ENCODE measurements around the gene SPAG16.
A peak's percentile ranks its signal among the peaks of the same experiment; 100 is the strongest.

SPAG16 gene

DNA sequence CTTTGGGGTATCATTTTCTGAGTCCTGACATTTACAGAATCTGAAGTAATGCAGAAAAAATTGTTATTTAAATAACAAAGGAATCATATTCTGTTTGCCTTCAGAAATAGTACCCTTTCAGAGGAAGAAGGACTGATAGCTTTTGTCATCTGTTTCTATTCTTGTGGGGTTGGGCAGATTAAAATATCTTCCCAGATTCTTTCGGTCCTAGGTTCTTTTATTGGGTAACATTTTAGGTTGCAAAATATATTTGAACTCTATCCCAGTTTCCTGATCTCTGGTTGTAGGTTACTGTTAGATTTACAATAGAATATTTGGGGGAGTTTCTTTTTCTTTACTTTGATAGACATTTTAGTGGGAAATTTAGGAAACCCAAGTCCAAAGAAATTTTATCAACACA lies 550.5 kb downstream of the SPAG16 start:
- TF ChIP-seq, protein P1, sequence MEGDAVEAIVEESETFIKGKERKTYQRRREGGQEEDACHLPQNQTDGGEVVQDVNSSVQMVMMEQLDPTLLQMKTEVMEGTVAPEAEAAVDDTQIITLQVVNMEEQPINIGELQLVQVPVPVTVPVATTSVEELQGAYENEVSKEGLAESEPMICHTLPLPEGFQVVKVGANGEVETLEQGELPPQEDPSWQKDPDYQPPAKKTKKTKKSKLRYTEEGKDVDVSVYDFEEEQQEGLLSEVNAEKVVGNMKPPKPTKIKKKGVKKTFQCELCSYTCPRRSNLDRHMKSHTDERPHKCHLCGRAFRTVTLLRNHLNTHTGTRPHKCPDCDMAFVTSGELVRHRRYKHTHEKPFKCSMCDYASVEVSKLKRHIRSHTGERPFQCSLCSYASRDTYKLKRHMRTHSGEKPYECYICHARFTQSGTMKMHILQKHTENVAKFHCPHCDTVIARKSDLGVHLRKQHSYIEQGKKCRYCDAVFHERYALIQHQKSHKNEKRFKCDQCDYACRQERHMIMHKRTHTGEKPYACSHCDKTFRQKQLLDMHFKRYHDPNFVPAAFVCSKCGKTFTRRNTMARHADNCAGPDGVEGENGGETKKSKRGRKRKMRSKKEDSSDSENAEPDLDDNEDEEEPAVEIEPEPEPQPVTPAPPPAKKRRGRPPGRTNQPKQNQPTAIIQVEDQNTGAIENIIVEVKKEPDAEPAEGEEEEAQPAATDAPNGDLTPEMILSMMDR (IDR thresholded peaks at IDR 0.05; ENCODE audit: low read depth, low read length) = no peak
- in situ Hi-C loops (cut with HindIII; ENCODE audit: low sequenced_read_pairs) = no loop called here
- DNase-seq (ENCODE audit: low read depth, low spot score) = no peak
- no peak overlapping the region for H3K4me3 ChIP-seq (ENCODE audit: low read depth, low read length)

DNA sequence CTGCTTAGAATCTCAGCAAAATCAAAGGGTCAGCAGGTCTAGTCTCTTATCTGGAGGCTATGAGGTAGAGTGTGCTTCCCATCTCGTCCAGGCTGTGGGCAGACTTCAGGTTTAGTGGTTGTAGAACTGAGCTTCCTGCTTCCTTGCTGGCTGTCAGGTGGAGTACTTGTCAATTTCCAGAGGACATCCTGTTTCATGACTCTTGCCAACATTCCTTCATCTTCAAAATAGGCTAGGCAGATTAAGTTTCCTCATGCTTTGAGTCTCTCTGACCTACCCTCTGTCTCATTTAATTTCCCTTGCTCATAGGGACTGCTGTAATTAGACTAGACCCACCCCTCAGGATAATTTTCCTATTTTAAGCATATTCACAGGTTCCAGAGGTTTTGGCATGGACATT lies 562.6 kb downstream of the SPAG16 start:
- no peak for DNase-seq (ENCODE audit: low read depth, low spot score)
- no peak overlapping the region for H3K4me3 ChIP-seq (ENCODE audit: low read depth, low read length)
- in situ Hi-C loops (cut with HindIII; ENCODE audit: low sequenced_read_pairs) = no loop called here
- TF ChIP-seq, protein P1 (IDR thresholded peaks at IDR 0.05; ENCODE audit: low read depth, low read length) = no peak

DNA sequence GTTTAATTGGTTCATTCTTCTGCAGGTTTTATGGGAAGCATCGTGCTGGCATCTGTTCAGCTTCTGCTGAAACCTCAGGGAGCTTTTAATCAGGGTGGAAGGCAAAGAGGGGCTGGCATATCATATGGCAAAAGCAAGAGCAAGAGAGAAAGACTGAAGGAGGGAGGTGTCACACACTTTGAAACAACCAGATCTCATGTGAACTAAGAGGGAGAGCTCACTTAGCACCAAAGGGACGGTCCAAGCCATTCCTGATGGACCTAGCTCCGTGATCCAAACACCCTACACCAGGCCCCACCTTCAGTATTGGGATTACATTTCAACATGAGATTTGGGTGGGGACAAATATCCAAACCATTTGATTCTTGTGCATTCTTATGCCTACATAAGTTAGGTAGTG lies 563.1 kb downstream of the SPAG16 start:
- H3K4me3 ChIP-seq (ENCODE audit: low read depth, low read length) = no peak overlapping the region
- TF ChIP-seq, protein P1 (IDR thresholded peaks at IDR 0.05; ENCODE audit: low read depth, low read length) = no peak
- no peak for DNase-seq (ENCODE audit: low read depth, low spot score)

DNA sequence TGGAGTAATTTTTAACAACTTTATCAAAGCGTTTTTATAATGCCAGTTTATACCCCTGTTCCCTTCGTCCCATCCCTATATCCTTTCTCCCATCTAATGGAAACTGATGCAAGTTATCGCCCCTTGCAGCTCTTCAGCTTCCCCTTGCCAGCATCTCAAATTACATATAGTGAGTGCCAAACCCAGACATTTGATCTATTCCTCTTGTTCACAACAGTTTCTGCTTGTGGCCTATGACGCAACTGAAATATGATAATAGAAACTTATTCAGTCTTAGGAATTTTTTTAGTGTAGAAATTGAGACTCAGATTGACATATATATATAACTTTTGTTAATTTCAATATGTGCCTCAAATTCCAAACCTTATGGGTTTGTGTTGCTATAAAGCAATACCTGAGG lies 564.4 kb downstream of the SPAG16 start:
- no peak overlapping the region for H3K4me3 ChIP-seq (ENCODE audit: low read depth, low read length)
- peak; percentile 57 for DNase-seq (ENCODE audit: low read depth, low spot score)
- TF ChIP-seq, protein P1 (IDR thresholded peaks at IDR 0.05; ENCODE audit: low read depth, low read length) = no peak
- in situ Hi-C loops (cut with HindIII; ENCODE audit: low sequenced_read_pairs) = no loop called here

More for the DNA sequence above, 563.1 kb downstream of the SPAG16 start:
- in situ Hi-C loops (cut with HindIII; ENCODE audit: low sequenced_read_pairs) = no loop called here

DNA sequence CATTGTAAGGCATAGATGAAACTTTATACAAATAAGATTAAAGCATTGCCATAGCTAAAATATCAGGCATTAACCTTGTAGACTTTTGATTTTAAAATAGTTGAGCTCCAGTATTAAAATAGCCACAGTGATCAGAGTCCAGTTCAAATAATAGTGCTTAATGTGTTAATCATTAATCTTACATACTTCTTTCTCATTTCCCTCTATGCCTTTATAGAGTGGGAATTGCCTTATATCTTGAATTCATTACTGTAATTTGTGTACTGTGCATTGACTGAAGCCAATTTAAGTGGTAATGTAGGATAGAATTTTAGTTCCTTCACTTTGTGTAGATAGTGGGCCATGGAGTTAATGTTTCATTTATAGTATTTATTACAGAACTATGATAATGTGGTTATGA lies 577.4 kb downstream of the SPAG16 start:
- DNase-seq (ENCODE audit: low read depth, low spot score) = no peak
- TF ChIP-seq, protein P1 (IDR thresholded peaks at IDR 0.05; ENCODE audit: low read depth, low read length) = no peak
- H3K4me3 ChIP-seq (ENCODE audit: low read depth, low read length) = no peak overlapping the region
- in situ Hi-C loops (cut with HindIII; ENCODE audit: low sequenced_read_pairs) = no loop called here

DNA sequence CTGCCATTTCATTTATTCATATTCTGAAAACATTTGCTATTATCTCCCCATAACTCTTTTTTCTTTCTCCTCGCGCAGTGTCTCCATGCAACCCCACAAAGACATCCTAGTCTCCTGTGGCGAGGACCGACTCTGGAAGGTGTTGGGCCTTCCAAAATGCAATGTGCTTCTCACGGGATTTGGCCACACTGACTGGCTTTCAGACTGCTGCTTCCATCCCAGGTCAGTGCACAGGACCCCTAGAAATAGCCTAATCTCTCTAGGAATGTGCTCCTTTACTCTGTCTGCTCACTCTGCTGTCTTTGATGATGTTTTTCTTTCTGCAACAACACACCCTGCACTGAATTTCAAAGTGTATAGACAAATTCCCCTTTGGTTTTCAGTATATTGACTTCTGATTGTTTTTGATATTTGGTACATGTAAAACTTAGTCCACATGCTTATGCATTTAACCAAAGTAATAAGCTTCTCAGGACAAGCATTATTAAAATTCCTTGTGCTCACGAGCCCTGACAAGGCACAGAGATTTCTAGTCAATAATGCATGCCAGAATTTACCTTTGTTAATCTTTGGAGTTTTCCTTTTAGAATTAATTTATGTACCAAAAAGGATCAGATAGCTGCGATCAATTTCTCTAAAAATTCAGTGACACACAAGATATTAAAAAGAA lies 578.3 kb downstream of the SPAG16 start:
- no peak for DNase-seq (ENCODE audit: low read depth, low spot score)
- no peak overlapping the region for H3K4me3 ChIP-seq (ENCODE audit: low read depth, low read length)
- in situ Hi-C loops (cut with HindIII; ENCODE audit: low sequenced_read_pairs) = no loop called here
- TF ChIP-seq, protein P1 (IDR thresholded peaks at IDR 0.05; ENCODE audit: low read depth, low read length) = no peak
